A549 (cell line): ENCODE results near the gene KIAA0930. TPM values are rescaled to one million over a fixed set of nuclear protein-coding genes. Genes with fewer than 3 reads are reported as not detected.

Experiments
- ATAC-seq, 2 experiments: fragments of 200-7000 bp in 1 of 2; fragments of >200 bp in 1 of 2; cut with Nextera tagmentation in 1 of 2; cut with Tn5 transposase in 1 of 2; 3 replicates each; pipeline versions ENCODE4 v1.8.0 to v1.9.1; 2018 to 2020; ENCODE audit warnings: mild to moderate bottlenecking in 1 of 2, moderate library complexity in 1 of 2
- CTCF ChIA-PET: fragments of 300-600 bp; sonication (Branson Sonifier 250); formaldehyde crosslinking; extraction: SDS; loops from one replicate; lab custom pipeline; 2021; ENCODE audit warnings: antibody characterized with exemption, inconsistent platforms; lab: Yijun Ruan, JAX
- POLR2A ChIA-PET: fragments of 350-600 bp; formaldehyde crosslinking; extraction: SDS; loops from one replicate; lab custom pipeline; 2021; ENCODE audit warnings: antibody characterized with exemption, inconsistent platforms; lab: Yijun Ruan, JAX
- DNase-seq, 2 experiments: peaks; one replicate each; pipeline versions ENCODE4 v3.0.0 to v3.0.0-alpha.2; 2011 to 2016; ENCODE audit warnings: low read depth in 1 of 2, low spot score in 1 of 2
- FAIRE-seq: peaks from 2 replicates; lab custom pipeline; 2011; peaks lifted over from hg19 to GRCh38; lab: Jason Lieb, UNC
- H3K27ac ChIP-seq, 2 experiments: fragments of >200 bp; sonication (Bioruptor Twin); formaldehyde crosslinking; 3 replicates each; pipeline ENCODE4 v1.5.1; 2016 to 2017
- H3K4me1 ChIP-seq: fragments of >200 bp; sonication (Bioruptor Twin); formaldehyde crosslinking; 3 replicates; pipeline ENCODE4 v1.6.1; 2016
- H3K4me2 ChIP-seq: fragments of >200 bp; sonication (Bioruptor Twin); formaldehyde crosslinking; 3 replicates; pipeline ENCODE4 v1.6.1; 2016
- H3K4me3 ChIP-seq: fragments of >200 bp; sonication (Bioruptor Twin); formaldehyde crosslinking; 3 replicates; pipeline ENCODE4 v1.5.1; 2016
- H3K9me3 ChIP-seq: fragments of >200 bp; sonication (Bioruptor Twin); formaldehyde crosslinking; 3 replicates; pipeline ENCODE4 v1.6.1; 2016
- BHLHE40 ChIP-seq: IDR thresholded peaks from 2 replicates; pipeline ENCODE4 v1.6.1; 2012; ENCODE audit warnings: low read depth, low read length, inconsistent platforms
- CBX2 ChIP-seq: fragments of 200-600 bp; sonication (generic); IDR thresholded peaks from 2 replicates; pipeline ENCODE4 v1.6.1; 2016; ENCODE audit warnings: low read depth, mild to moderate bottlenecking, borderline replicate concordance
- CBX8 ChIP-seq: fragments of 200-600 bp; sonication (generic); IDR thresholded peaks from 2 replicates; pipeline ENCODE4 v1.6.1; 2016
- CEBPB ChIP-seq, 2 experiments: fragments of >200 bp in 1 of 2; sonication (Bioruptor Twin) in 1 of 2; formaldehyde crosslinking in 1 of 2; IDR thresholded peaks; 2 replicates each; pipeline ENCODE4 v1.6.1; 2012 to 2016
- CHD2 ChIP-seq: fragments of 150-350 bp; IDR thresholded peaks from 2 replicates; pipeline ENCODE4 v1.6.1; 2014; ENCODE audit warnings: low read length; ENCODE audit not compliant: partially characterized antibody
- EHMT2 ChIP-seq: fragments of 200-600 bp; sonication (generic); IDR thresholded peaks from 2 replicates; pipeline ENCODE4 v1.6.1; 2016; ENCODE audit warnings: antibody characterized with exemption, low read depth, mild to moderate bottlenecking, moderate library complexity
- FOSL2 ChIP-seq, 2 experiments: fragments of 450-650 bp in 1 of 2; fragments of >200 bp in 1 of 2; sonication (Bioruptor Twin) in 1 of 2; formaldehyde crosslinking; IDR thresholded peaks; 2 replicates each; pipeline versions ENCODE4 v1.5.0 to v1.6.1; 2016 to 2020; ENCODE audit warnings: mild to moderate bottlenecking in 1 of 2, moderate library complexity in 1 of 2
- GATA3 ChIP-seq: IDR thresholded peaks from 2 replicates; pipeline ENCODE4 v1.6.1; 2012; ENCODE audit warnings: borderline replicate concordance
- HOXA7 ChIP-seq: fragments of 250-450 bp; sonication (Bioruptor Pico); IDR thresholded peaks from 2 replicates; pipeline ENCODE4 v1.5.0; 2020; ENCODE audit warnings: mild to moderate bottlenecking, moderate library complexity
- HOXB5 ChIP-seq: fragments of 250-450 bp; sonication (Bioruptor Pico); IDR thresholded peaks from 2 replicates; pipeline ENCODE4 v1.5.0; 2020; ENCODE audit warnings: mild to moderate bottlenecking, moderate library complexity
- JUN ChIP-seq, 2 experiments: fragments of >200 bp; sonication (Bioruptor Twin); formaldehyde crosslinking; IDR thresholded peaks; 2 replicates in 1 of 2; 3 replicates in 1 of 2; pipeline ENCODE4 v1.6.1; 2016 to 2017
- KDM5A ChIP-seq: fragments of 200-600 bp; sonication (generic); IDR thresholded peaks from 2 replicates; pipeline ENCODE4 v1.6.1; 2016; ENCODE audit warnings: antibody characterized with exemption, mild to moderate bottlenecking
- MAFK ChIP-seq: fragments of 450-650 bp; IDR thresholded peaks from 2 replicates; pipeline ENCODE4 v1.6.1; 2014; ENCODE audit not compliant: partially characterized antibody
- MAX ChIP-seq: IDR thresholded peaks from 2 replicates; pipeline ENCODE4 v1.6.1; 2012
- MAZ ChIP-seq: fragments of 150-350 bp; IDR thresholded peaks from 2 replicates; pipeline ENCODE4 v1.6.1; 2014; ENCODE audit warnings: antibody characterized with exemption, low read depth, low read length, borderline replicate concordance
- MYC ChIP-seq: IDR thresholded peaks from 2 replicates; pipeline ENCODE4 v1.6.1; 2012; ENCODE audit warnings: mild to moderate bottlenecking, inconsistent platforms, low read length, improper control_type of control experiment, borderline replicate concordance
- NPAS2 ChIP-seq: fragments of 250-450 bp; sonication (Bioruptor Pico); IDR thresholded peaks from 2 replicates; pipeline ENCODE4 v1.8.0; 2022; ENCODE audit warnings: mild to moderate bottlenecking, moderate library complexity, borderline replicate concordance
- NR3C1 ChIP-seq: fragments of >200 bp; sonication (Bioruptor Twin); formaldehyde crosslinking; IDR thresholded peaks from 3 replicates; pipeline ENCODE4 v1.6.1; 2017
- PHF8 ChIP-seq: fragments of 200-600 bp; sonication (generic); IDR thresholded peaks from 2 replicates; pipeline ENCODE4 v1.6.1; 2016; ENCODE audit warnings: low read depth, mild to moderate bottlenecking, antibody characterized with exemption, moderate library complexity, borderline replicate concordance
- POLR2A ChIP-seq: IDR thresholded peaks from 2 replicates; pipeline ENCODE4 v1.6.1; 2012; ENCODE audit warnings: mild to moderate bottlenecking, low read length
- RAD21 ChIP-seq, 2 experiments: fragments of >200 bp in 1 of 2; sonication (Bioruptor Twin) in 1 of 2; formaldehyde crosslinking in 1 of 2; IDR thresholded peaks in 1 of 2; conservative IDR thresholded peaks in 1 of 2; 2 replicates in 1 of 2; 3 replicates in 1 of 2; pipeline ENCODE4 v1.6.1; 2012 to 2018; ENCODE audit warnings: inconsistent platforms in 1 of 2
- RNF2 ChIP-seq: fragments of 200-600 bp; sonication (generic); IDR thresholded peaks from 2 replicates; pipeline ENCODE4 v1.6.1; 2016; ENCODE audit warnings: low read depth, mild to moderate bottlenecking, antibody characterized with exemption, moderate library complexity, borderline replicate concordance
- SMC3 ChIP-seq: fragments of >200 bp; sonication (Bioruptor Twin); formaldehyde crosslinking; IDR thresholded peaks from 3 replicates; pipeline ENCODE4 v1.6.1; 2018; ENCODE audit warnings: inconsistent platforms
- SREBF2 ChIP-seq: fragments of 450-650 bp; IDR thresholded peaks from 2 replicates; pipeline ENCODE4 v1.6.1; 2014; ENCODE audit warnings: mild to moderate bottlenecking, moderate library complexity
- ZFP36 ChIP-seq: fragments of 450-650 bp; IDR thresholded peaks from 2 replicates; pipeline ENCODE4 v1.6.1; 2014; ENCODE audit warnings: borderline replicate concordance; ENCODE audit not compliant: partially characterized antibody
- ZSCAN20 ChIP-seq: fragments of 250-450 bp; sonication (Bioruptor Pico); IDR thresholded peaks from 2 replicates; pipeline ENCODE4 v1.8.0; 2022; ENCODE audit warnings: mild to moderate bottlenecking, moderate library complexity
- WGBS: methylation state at CpG from one replicate; pipeline ENCODE4 v1.1.6; 2017; ENCODE audit errors: missing lambda C conversion rate; 5-methylcytosine and 5-hydroxymethylcytosine counted together
- polyA plus RNA-seq, 4 experiments: library from polyadenylated mRNA; depleted of rRNA in 3 of 4; stranded (reverse); fragments of >200 nt; fragmentation: RNase III in 1 of 4; extraction: RNeasy Plus Mini Kit Qiagen cat#74134 plus additional on column Dnase treatment in 1 of 4; gene quantifications; 2 replicates in 3 of 4; 3 replicates in 1 of 4; pipeline ENCODE4 v1.2.3, GENCODE V29; 2011 to 2017
- TF ChIP-seq, protein P1 (sequence below): fragments of >200 bp; sonication (Bioruptor Twin); formaldehyde crosslinking; IDR thresholded peaks from 3 replicates; pipeline ENCODE4 v1.5.1; 2016
- TF ChIP-seq, protein P2 (sequence below): fragments of 250-450 bp; sonication (Bioruptor Pico); IDR thresholded peaks from 2 replicates; pipeline ENCODE4 v1.5.0; 2020; ENCODE audit warnings: low read depth, mild to moderate bottlenecking, moderate library complexity

The KIAA0930 gene
- polyA plus RNA-seq, 2 of the 4 experiments (the other 2 are of a cell fraction) = 47.7 to 60.0 TPM

DNA sequence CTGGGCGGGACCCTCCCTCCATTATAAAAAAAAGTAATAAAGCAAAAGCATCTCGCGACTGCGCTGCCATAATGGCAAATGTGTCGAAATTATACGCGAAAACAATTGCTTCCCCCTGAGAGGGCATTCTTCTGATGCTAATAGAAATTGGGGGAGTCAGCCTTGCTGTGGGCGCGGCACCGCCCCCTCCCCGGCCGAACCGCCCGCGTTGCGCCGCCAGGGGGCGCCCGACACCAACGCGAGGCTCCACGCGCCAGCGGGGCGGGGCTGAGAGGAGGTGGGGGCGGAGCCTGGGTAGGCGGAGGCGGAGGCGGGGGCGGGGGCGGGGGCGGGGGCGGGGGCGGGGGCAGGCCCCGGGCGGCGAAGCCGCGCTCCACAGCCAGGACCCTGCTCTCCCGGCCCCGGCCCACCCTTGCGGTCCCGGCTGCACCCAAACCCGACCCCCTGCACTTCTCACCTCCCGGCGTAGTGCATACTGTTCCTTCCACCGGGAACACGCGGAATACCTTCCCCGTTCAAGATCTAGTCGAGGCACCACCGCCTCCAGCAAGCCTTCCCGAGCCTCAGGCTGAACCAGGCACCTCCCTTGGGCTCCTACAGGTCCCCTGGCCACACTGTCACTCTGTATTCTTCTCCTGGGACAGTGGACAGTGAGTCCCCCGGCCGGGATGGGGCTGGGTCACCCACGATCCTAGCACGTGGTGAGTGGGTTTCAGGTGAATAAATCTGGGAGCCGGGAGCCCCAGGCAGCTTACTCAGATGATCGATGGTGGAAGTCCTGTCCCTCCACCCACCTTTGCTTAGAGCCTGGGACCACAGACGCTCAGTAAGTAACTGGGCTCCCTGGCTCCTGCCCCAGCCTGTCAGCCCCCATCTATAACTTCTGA, 28.5 kb upstream of the KIAA0930 start:
- H3K4me3 ChIP-seq = peak overlapping the region; percentile 66
- ChIA-PET CTCF (interaction anchor here (0.7 to 2.1 kb wide), 14 partner anchors 9 to 285 kb away, joined by 3 to 5 read pairs (median 4); partner anchors contain the start of gene FAM118A), POLR2A (no interaction called here)
- peak; percentile 38 to 68 for DNase-seq
- peaks cover 4% of the 10 kb centered on the region; the same call in 2 of the 3 replicates for H3K4me1 ChIP-seq
- FAIRE-seq = no peak
- no peaks in the 10 kb centered on the region for H3K9me3 ChIP-seq
- WGBS = 8% methylated on average over 16 of the region's 60 CpGs
- H3K4me2 ChIP-seq = peak overlapping the region; percentile 94
- ATAC-seq = peak; percentile 57 to 84
- no peak for TF ChIP-seq ZFP36
- TF ChIP-seq JUN (IDR thresholded peaks at IDR 0.05) = 0 out of 5 replicates have a peak, but pooled peaks of 1 of the 2 experiments have one; percentile 22
- TF ChIP-seq MAX = no peak
- TF ChIP-seq SMC3 = peak; percentile 88
- TF ChIP-seq POLR2A = peak; percentile 31; the same call in 1 of the 2 replicates
- 0 out of 2 replicates have a peak, but pooled peaks have one; percentile 18 for TF ChIP-seq MAZ
- TF ChIP-seq HOXA7 = no peak
- no peak for TF ChIP-seq KDM5A
- no peak for TF ChIP-seq CEBPB (IDR thresholded peaks at IDR 0.05)
- TF ChIP-seq, protein P1, sequence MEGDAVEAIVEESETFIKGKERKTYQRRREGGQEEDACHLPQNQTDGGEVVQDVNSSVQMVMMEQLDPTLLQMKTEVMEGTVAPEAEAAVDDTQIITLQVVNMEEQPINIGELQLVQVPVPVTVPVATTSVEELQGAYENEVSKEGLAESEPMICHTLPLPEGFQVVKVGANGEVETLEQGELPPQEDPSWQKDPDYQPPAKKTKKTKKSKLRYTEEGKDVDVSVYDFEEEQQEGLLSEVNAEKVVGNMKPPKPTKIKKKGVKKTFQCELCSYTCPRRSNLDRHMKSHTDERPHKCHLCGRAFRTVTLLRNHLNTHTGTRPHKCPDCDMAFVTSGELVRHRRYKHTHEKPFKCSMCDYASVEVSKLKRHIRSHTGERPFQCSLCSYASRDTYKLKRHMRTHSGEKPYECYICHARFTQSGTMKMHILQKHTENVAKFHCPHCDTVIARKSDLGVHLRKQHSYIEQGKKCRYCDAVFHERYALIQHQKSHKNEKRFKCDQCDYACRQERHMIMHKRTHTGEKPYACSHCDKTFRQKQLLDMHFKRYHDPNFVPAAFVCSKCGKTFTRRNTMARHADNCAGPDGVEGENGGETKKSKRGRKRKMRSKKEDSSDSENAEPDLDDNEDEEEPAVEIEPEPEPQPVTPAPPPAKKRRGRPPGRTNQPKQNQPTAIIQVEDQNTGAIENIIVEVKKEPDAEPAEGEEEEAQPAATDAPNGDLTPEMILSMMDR = peak; percentile 85
- no peak for TF ChIP-seq FOSL2 (IDR thresholded peaks at IDR 0.05)
- no peak for TF ChIP-seq FOSL2 (CRISPR knock-in tag; IDR thresholded peaks at IDR 0.05)
- 0 out of 2 replicates have a peak, but pooled peaks have one; percentile 25 for TF ChIP-seq HOXB5 (CRISPR knock-in tag)
- TF ChIP-seq CBX2 = no peak
- peak; percentile 72 to 94 for TF ChIP-seq RAD21 (conservative IDR thresholded peaks at IDR 0.05 in 1 of 2, IDR thresholded peaks at IDR 0.05 in 1 of 2)
- no peak for TF ChIP-seq MYC
- TF ChIP-seq GATA3 = no peak
- peak overlapping the region; percentile 82 to 87 for H3K27ac ChIP-seq

GRCh38 chr22:45268167-45268957, 27.7 kb upstream of the KIAA0930 start:
- CTCF ChIA-PET = interaction anchor here (0.5 to 1.9 kb wide), 17 partner anchors 22 to 547 kb away, joined by 3 to 7 read pairs (median 4); partner anchors contain the start of gene FAM118A
- 1% methylated on average over 10 of the region's 47 CpGs for WGBS
- FAIRE-seq = no peak
- peaks cover 12% of the 10 kb centered on the region for H3K4me1 ChIP-seq
- H3K4me3 ChIP-seq = peak overlapping the region; percentile 66
- peak in 1 of 2 experiments; percentile 14 for DNase-seq
- H3K27ac ChIP-seq = peak overlapping the region; percentile 82 to 87
- peak; percentile 47 to 63 for ATAC-seq
- POLR2A ChIA-PET = no interaction called here
- no peak for TF ChIP-seq BHLHE40
- TF ChIP-seq, protein P2, sequence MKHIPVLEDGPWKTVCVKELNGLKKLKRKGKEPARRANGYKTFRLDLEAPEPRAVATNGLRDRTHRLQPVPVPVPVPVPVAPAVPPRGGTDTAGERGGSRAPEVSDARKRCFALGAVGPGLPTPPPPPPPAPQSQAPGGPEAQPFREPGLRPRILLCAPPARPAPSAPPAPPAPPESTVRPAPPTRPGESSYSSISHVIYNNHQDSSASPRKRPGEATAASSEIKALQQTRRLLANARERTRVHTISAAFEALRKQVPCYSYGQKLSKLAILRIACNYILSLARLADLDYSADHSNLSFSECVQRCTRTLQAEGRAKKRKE = no peak
- TF ChIP-seq CHD2 = no peak
- no peak for TF ChIP-seq NPAS2 (CRISPR knock-in tag)
- no peak for TF ChIP-seq SREBF2
- TF ChIP-seq PHF8 = no peak
- no peak for TF ChIP-seq RNF2
- no peak for TF ChIP-seq RAD21 (conservative IDR thresholded peaks at IDR 0.05 in 1 of 2, IDR thresholded peaks at IDR 0.05 in 1 of 2)
- no peak for TF ChIP-seq EHMT2
- no peak for TF ChIP-seq MAFK
- no peak for TF ChIP-seq CBX8
- TF ChIP-seq NR3C1 = no peak
- no peak for TF ChIP-seq ZSCAN20 (CRISPR knock-in tag)
- H3K9me3 ChIP-seq = no peaks in the 10 kb centered on the region
- peak overlapping the region; percentile 94 for H3K4me2 ChIP-seq
